RKO (cell line): ENCODE measurements around the gene TNNI3K.
A peak's percentile ranks its signal among the peaks of the same experiment; 100 is the strongest.

Experiments
- DNase-seq: peaks from one replicate; pipeline ENCODE4 v3.0.0-alpha.2; 2016; ENCODE audit warnings: low spot score

The TNNI3K gene

GRCh38 chr1:74434321-74434720 lies 199.1 kb downstream of the TNNI3K start:
- DNase-seq, result no peak

- DNase-seq, result no peak
Observed at GRCh38 chr1:74436078-74436477, 200.9 kb downstream of the TNNI3K start.

- no peak for DNase-seq
Observed at GRCh38 chr1:74437035-74437434, 201.8 kb downstream of the TNNI3K start.

- DNase-seq, result no peak
Observed at GRCh38 chr1:74452035-74452434, 216.8 kb downstream of the TNNI3K start.

GRCh38 chr1:74453277-74453676 lies 218.1 kb downstream of the TNNI3K start:
- DNase-seq, result no peak

- DNase-seq, result no peak
Observed at GRCh38 chr1:74455390-74455789, 220.2 kb downstream of the TNNI3K start.

GRCh38 chr1:74457253-74457652 lies 222.1 kb downstream of the TNNI3K start:
- no peak for DNase-seq

GRCh38 chr1:74463333-74463988 lies 228.3 kb downstream of the TNNI3K start:
- DNase-seq, result peak; percentile 49

GRCh38 chr1:74464037-74464436 lies 228.8 kb downstream of the TNNI3K start:
- no peak for DNase-seq

- no peak for DNase-seq
Observed at GRCh38 chr1:74465193-74465681, 230.1 kb downstream of the TNNI3K start.

- no peak for DNase-seq
Observed at GRCh38 chr1:74467786-74468377, 232.7 kb downstream of the TNNI3K start.

GRCh38 chr1:74468982-74469603 lies 233.9 kb downstream of the TNNI3K start:
- peak; percentile 64 for DNase-seq

- no peak for DNase-seq
Observed at GRCh38 chr1:74470251-74470650, 235.1 kb downstream of the TNNI3K start.

GRCh38 chr1:74470936-74471335 lies 235.7 kb downstream of the TNNI3K start:
- DNase-seq, result no peak

GRCh38 chr1:74471470-74471869 lies 236.3 kb downstream of the TNNI3K start:
- DNase-seq, result no peak

GRCh38 chr1:74474585-74474984 lies 239.4 kb downstream of the TNNI3K start:
- peak; percentile 4 for DNase-seq

GRCh38 chr1:74478979-74479378 lies 243.8 kb downstream of the TNNI3K start:
- DNase-seq, result no peak

GRCh38 chr1:74480068-74480467 lies 244.9 kb downstream of the TNNI3K start:
- DNase-seq, result no peak

GRCh38 chr1:74481607-74482006 lies 246.4 kb downstream of the TNNI3K start:
- no peak for DNase-seq

- peak; percentile 4 for DNase-seq
Observed at GRCh38 chr1:74485622-74486021, 250.4 kb downstream of the TNNI3K start.

GRCh38 chr1:74486036-74486435 lies 250.8 kb downstream of the TNNI3K start:
- DNase-seq, result no peak

GRCh38 chr1:74496669-74497068 lies 261.5 kb downstream of the TNNI3K start:
- no peak for DNase-seq

GRCh38 chr1:74498901-74499300 lies 263.7 kb downstream of the TNNI3K start:
- no peak for DNase-seq
